Upper lobe of left lung (tissue), 6 donors: ENCODE results near the gene TCEA3. TPM values are rescaled to one million over a fixed set of nuclear protein-coding genes. Genes with fewer than 3 reads are reported as not detected.

ENCODE experiments used
- ATAC-seq, 2 donors: fragments of 200-7000 bp; cut with Tn5 transposase; one replicate each; pipeline ENCODE4 v1.9.1; 2022; ENCODE audit warnings: mild to moderate bottlenecking in 2 of 2, moderate library complexity in 2 of 2; ENCODE audit not compliant: low FRiP score in 2 of 2
- DNase-seq, 2 donors: peaks; one replicate each; pipeline ENCODE4 v3.0.0-alpha.2; 2019 to 2020
- H3K27ac ChIP-seq, 4 donors: fragments of 200-600 bp; sonication (generic); one replicate each; pipeline ENCODE4 v1.5.1; 2016 to 2019
- H3K27me3 ChIP-seq, 4 donors: fragments of 200-600 bp; sonication (generic); one replicate each; pipeline ENCODE4 v1.5.1; 2017 to 2019
- H3K36me3 ChIP-seq, 4 donors: fragments of 200-600 bp; sonication (generic); one replicate each; pipeline ENCODE4 v1.5.1; 2016 to 2019
- H3K4me1 ChIP-seq, 4 donors: fragments of 200-600 bp; sonication (generic); one replicate each; pipeline ENCODE4 v1.5.1; 2018 to 2019
- H3K4me3 ChIP-seq, 4 donors: fragments of 200-600 bp; sonication (generic); one replicate each; pipeline ENCODE4 v1.5.1; 2017 to 2019; ENCODE audit warnings: mild to moderate bottlenecking in 2 of 4, moderate library complexity in 1 of 4
- H3K9me3 ChIP-seq, 4 donors: fragments of 200-600 bp; sonication (generic); one replicate each; pipeline ENCODE4 v1.5.1; 2018 to 2019
- EP300 ChIP-seq, 4 donors: sonication (generic); formaldehyde crosslinking; IDR thresholded peaks; one replicate each; pipeline ENCODE4 v1.5.1; 2017; ENCODE audit warnings: antibody characterized with exemption in 4 of 4, control low read depth in 2 of 4
- POLR2A ChIP-seq, 4 donors: fragments of 450-650 bp; IDR thresholded peaks; one replicate each; pipeline ENCODE4 v1.5.1; 2016 to 2017; ENCODE audit warnings: antibody characterized with exemption in 4 of 4, mild to moderate bottlenecking in 2 of 4
- POLR2AphosphoS5 ChIP-seq, 2 donors: sonication (generic); formaldehyde crosslinking; IDR thresholded peaks; one replicate each; pipeline ENCODE4 v1.5.1; 2017; ENCODE audit warnings: antibody characterized with exemption in 2 of 2
- WGBS, 2 donors: methylation state at CpG; one replicate each; pipeline ENCODE4 v1.1.5; 2017 to 2018; 5-methylcytosine and 5-hydroxymethylcytosine counted together
- total RNA-seq, 6 donors: library from RNA; depleted of rRNA in 4 of 6; stranded (reverse); fragments of >200 nt in 4 of 6; gene quantifications; one replicate each; pipeline versions ENCODE4 v1.1.0 to v1.2.1, GENCODE V29; 2016 to 2021
- TF ChIP-seq, protein P1 (sequence below), 6 experiments: fragments of 450-650 bp in 4 of 6; fragments of 200-600 bp in 2 of 6; sonication (generic) in 2 of 6; IDR thresholded peaks; one replicate each; pipeline ENCODE4 v1.5.1; 2016 to 2019; ENCODE audit warnings: antibody characterized with exemption in 6 of 6
- donor health status: DM: no; HTN: no; CAD: no; lungs with moderate emphysema.
- donor health status: DM: no; HTN: yes; CAD: no; lungs with severe emphysema.

TCEA3 gene
- total RNA-seq, 6 donors from 2014 or later, result 32.5 to 141 (median 42.9) TPM

DNA sequence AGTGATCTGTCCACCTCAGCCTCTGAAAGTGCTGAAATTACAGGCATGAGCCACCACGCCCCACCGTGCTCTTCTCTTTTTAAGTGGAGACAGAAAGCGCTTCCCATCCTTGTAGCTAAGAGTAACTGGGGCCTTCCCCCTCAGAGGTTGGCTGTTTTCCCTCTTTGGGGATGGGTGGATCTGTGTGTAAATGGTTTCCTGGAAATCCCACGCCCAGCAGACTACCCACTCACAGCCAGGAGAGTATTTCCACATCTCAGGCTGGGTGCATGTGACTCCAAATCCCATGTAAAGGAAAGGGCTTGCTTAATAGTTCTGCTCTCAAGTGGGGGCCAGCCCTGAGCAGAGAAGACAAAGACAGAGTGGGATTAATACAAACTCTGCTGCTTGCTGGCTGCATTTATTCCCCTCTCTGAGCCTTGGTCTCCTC lies 19.6 kb upstream of the TCEA3 start:
- peak; percentile 91 to 95 for ATAC-seq
- H3K4me3 ChIP-seq, result peak overlapping the region in 3 of 4 donors; percentile 11 to 37 (median 32)
- TF ChIP-seq, protein P1, sequence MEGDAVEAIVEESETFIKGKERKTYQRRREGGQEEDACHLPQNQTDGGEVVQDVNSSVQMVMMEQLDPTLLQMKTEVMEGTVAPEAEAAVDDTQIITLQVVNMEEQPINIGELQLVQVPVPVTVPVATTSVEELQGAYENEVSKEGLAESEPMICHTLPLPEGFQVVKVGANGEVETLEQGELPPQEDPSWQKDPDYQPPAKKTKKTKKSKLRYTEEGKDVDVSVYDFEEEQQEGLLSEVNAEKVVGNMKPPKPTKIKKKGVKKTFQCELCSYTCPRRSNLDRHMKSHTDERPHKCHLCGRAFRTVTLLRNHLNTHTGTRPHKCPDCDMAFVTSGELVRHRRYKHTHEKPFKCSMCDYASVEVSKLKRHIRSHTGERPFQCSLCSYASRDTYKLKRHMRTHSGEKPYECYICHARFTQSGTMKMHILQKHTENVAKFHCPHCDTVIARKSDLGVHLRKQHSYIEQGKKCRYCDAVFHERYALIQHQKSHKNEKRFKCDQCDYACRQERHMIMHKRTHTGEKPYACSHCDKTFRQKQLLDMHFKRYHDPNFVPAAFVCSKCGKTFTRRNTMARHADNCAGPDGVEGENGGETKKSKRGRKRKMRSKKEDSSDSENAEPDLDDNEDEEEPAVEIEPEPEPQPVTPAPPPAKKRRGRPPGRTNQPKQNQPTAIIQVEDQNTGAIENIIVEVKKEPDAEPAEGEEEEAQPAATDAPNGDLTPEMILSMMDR (IDR thresholded peaks at IDR 0.05), result no peak
- TF ChIP-seq POLR2A (IDR thresholded peaks at IDR 0.05) (peak in 1 of 4 donors; percentile 60), POLR2AphosphoS5 (IDR thresholded peaks at IDR 0.05) (peak; percentile 86 to 88), EP300 (IDR thresholded peaks at IDR 0.05) (peak in 3 of 4 donors; percentile 62 to 98 (median 90))
- H3K36me3 ChIP-seq, result peaks cover 0 to 25% (median 8%) of the 10 kb centered on the region in 4 donors
- peak overlapping the region; percentile 38 to 80 (median 63) for H3K27ac ChIP-seq
- DNase-seq, result peak in 1 of 2 donors; percentile 90
- H3K9me3 ChIP-seq, result no peaks in the 10 kb centered on the region
- 56 to 72% methylated on average over 3 to 4 of the region's 4 CpGs for WGBS, 2 donors
- H3K4me1 ChIP-seq, result peaks cover 6 to 26% (median 13%) of the 10 kb centered on the region in 4 donors
- H3K27me3 ChIP-seq, result no peaks in the 10 kb centered on the region

DNA sequence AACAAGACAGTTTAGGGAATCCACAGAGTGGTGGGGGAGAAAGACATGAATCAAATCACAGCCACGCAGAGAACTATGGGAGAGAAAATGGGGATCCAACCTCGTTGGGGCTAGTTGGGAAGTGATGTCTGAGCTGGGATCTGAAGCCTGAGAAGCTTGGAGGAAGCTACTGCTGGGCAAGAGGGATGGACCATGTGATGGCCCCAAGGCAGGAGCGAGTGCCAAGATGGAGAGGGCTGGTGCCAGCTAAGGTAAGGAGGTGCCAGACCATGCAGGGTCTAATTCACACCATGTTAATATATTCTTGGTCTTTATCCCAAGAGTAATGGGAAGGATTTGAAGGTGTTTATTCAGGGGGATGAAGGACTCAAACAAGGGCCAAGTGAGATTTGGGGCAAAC lies 18.2 kb upstream of the TCEA3 start:
- Histone ChIP-seq H3K36me3 (peaks cover 0 to 33% (median 9%) of the 10 kb centered on the region in 4 donors), H3K4me1 (peaks cover 6 to 26% (median 13%) of the 10 kb centered on the region in 4 donors), H3K27me3 (no peaks in the 10 kb centered on the region), H3K4me3 (no peak overlapping the region), H3K27ac (no peak overlapping the region), H3K9me3 (no peaks in the 10 kb centered on the region)
- DNase-seq (no peak), ATAC-seq (no peak)
- 84 to 93% methylated on average over 3 of the region's 3 CpGs for WGBS, 2 donors
- TF ChIP-seq POLR2AphosphoS5 (IDR thresholded peaks at IDR 0.05), result no peak
- TF ChIP-seq, protein P1 (IDR thresholded peaks at IDR 0.05), result no peak
- TF ChIP-seq EP300 (IDR thresholded peaks at IDR 0.05), result no peak
- TF ChIP-seq POLR2A (IDR thresholded peaks at IDR 0.05), result no peak

DNA sequence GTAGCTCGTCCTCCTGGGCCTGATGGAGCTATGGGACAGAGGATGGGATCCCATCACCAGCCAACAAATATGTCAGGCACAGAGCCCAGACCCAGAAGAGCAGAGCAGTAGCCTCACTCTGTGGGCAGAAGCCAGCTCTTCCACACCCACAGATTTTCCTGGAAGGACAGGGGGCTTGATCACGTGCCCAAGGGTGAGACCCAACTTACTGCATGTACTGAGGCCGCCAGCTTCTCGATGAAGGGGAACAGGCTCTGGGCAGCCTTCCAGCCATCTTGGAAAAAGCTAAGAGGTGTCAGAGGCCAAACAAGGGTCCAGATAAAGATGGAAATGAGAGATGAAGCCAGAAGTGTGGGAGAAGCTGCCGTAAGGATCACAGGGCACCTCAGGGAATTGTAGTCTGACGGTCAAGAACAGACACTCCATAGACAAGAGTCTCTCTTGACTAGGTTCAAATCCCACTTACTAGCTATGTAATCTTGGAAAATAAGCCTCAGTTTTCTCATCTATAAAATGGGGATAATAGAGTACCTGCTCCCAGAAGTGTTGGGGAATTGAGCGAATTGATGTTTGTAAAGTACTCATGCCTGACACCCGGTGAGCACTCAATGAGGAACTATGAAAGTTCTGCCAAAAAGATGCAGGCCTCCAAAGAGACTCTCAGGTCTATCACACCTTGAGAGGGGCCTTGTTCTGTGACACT lies 17.0 kb upstream of the TCEA3 start:
- 89 to 90% methylated on average over 7 to 8 of the region's 8 CpGs for WGBS, 2 donors
- TF ChIP-seq EP300 (IDR thresholded peaks at IDR 0.05), result no peak
- TF ChIP-seq, protein P1 (IDR thresholded peaks at IDR 0.05), result no peak
- no peak for TF ChIP-seq POLR2AphosphoS5 (IDR thresholded peaks at IDR 0.05)
- TF ChIP-seq POLR2A (IDR thresholded peaks at IDR 0.05), result no peak
- no peaks in the 10 kb centered on the region for H3K9me3 ChIP-seq
- H3K36me3 ChIP-seq, result peaks cover 0 to 37% (median 9%) of the 10 kb centered on the region in 4 donors
- no peak overlapping the region for H3K4me3 ChIP-seq
- DNase-seq, result no peak
- H3K4me1 ChIP-seq, result peaks cover 6 to 26% (median 15%) of the 10 kb centered on the region in 4 donors
- H3K27me3 ChIP-seq, result no peaks in the 10 kb centered on the region
- ATAC-seq, result no peak
- H3K27ac ChIP-seq, result no peak overlapping the region

DNA sequence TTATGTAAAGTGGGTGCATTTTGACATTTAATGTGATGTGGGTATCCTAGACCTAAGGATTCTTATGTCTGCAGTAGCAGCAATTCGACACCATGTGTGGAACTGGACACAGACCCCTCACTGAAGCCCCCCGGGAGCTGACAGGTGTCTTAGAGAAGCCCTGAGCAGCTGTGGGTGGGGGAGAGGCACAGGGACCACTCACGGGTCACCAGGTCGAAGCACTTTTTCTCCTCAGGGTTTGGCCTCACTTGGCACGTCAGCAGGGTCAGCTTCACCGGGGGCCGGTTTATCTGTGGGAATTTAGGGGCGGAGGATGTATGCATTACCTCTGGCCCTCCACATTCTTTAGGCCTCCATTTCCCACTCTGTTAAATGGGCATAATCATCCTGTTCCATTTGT lies 14.0 kb upstream of the TCEA3 start:
- 94 to 95% methylated on average over 8 of the region's 8 CpGs for WGBS, 2 donors
- Histone ChIP-seq H3K9me3 (no peaks in the 10 kb centered on the region), H3K27me3 (no peaks in the 10 kb centered on the region), H3K4me3 (no peak overlapping the region), H3K36me3 (peaks cover 0 to 56% (median 11%) of the 10 kb centered on the region in 4 donors), H3K27ac (no peak overlapping the region), H3K4me1 (peaks cover 0 to 11% (median 5%) of the 10 kb centered on the region in 4 donors)
- TF ChIP-seq POLR2A (IDR thresholded peaks at IDR 0.05) (no peak), EP300 (IDR thresholded peaks at IDR 0.05) (no peak)
- TF ChIP-seq, protein P1 (IDR thresholded peaks at IDR 0.05), result no peak
- DNase-seq (no peak), ATAC-seq (no peak)

- Histone ChIP-seq H3K4me3 (no peak overlapping the region), H3K36me3 (peaks cover 0 to 65% (median 20%) of the 10 kb centered on the region in 4 donors), H3K4me1 (peaks cover 0 to 9% (median 3%) of the 10 kb centered on the region in 4 donors), H3K27ac (peak overlapping the region in 3 of 4 donors; percentile 48 to 77 (median 49)), H3K9me3 (no peaks in the 10 kb centered on the region), H3K27me3 (no peaks in the 10 kb centered on the region)
- 92% methylated on average over 11 to 13 of the region's 13 CpGs for whole genome bisulfite sequencing, 2 donors
- ATAC-seq, result no peak
- no peak for DNase-seq
- TF ChIP-seq, protein P1 (IDR thresholded peaks at IDR 0.05), result no peak
- TF ChIP-seq EP300 (IDR thresholded peaks at IDR 0.05) (no peak), POLR2A (IDR thresholded peaks at IDR 0.05) (no peak), POLR2AphosphoS5 (IDR thresholded peaks at IDR 0.05) (no peak)
Observed at GRCh38 chr1:23437355-23437664, 12.8 kb upstream of the TCEA3 start.
